Measurements from ENCODE around the gene LDLRAD4. TPM values are rescaled to one million over a fixed set of nuclear protein-coding genes. Genes with fewer than 3 reads are reported as not detected.

The LDLRAD4 gene
- total RNA-seq, 1 donor: under 0.01 TPM

- Histone ChIP-seq H4K20me1 (ENCODE audit: insufficient read depth, low read length) (no peaks in the 10 kb centered on the region), H3K36me3 (ENCODE audit: insufficient read depth, low read length) (no peaks in the 10 kb centered on the region), H3K27ac (ENCODE audit: low read depth, low read length) (no peak overlapping the region), H3K27me3 (ENCODE audit: insufficient read depth, low read length) (peaks cover 9% of the 10 kb centered on the region), H3K4me3 (ENCODE audit: insufficient read depth, low read length) (no peak overlapping the region), H3K9me3 (ENCODE audit: low read depth, low read length) (no peaks in the 10 kb centered on the region), H3K4me1 (ENCODE audit: insufficient read depth, low read length) (peaks cover 9% of the 10 kb centered on the region), H2AFZ (ENCODE audit: low read length) (no peak overlapping the region), H3K79me2 (ENCODE audit: insufficient read depth, low read length) (no peaks in the 10 kb centered on the region), H3K4me2 (ENCODE audit: insufficient read depth, low read length) (no peak overlapping the region)
- TF ChIP-seq CTCF (IDR thresholded peaks at IDR 0.05; ENCODE audit: extremely low read depth, low read depth, low read length): no peak
- no peak for DNase-seq (ENCODE audit: insufficient read length, low spot score, missing footprints)
These were observed 284.0 kb downstream of the LDLRAD4 start for GRCh38 chr18:13502585-13502984.

- peaks cover 9% of the 10 kb centered on the region for H3K27me3 ChIP-seq (ENCODE audit: insufficient read depth, low read length)
- no peaks in the 10 kb centered on the region for H3K9me3 ChIP-seq (ENCODE audit: low read depth, low read length)
- no peak overlapping the region for H3K4me3 ChIP-seq (ENCODE audit: insufficient read depth, low read length)
- H2AFZ ChIP-seq (ENCODE audit: low read length): no peak overlapping the region
- no peak overlapping the region for H3K27ac ChIP-seq (ENCODE audit: low read depth, low read length)
- H3K79me2 ChIP-seq (ENCODE audit: insufficient read depth, low read length): no peaks in the 10 kb centered on the region
- no peak for DNase-seq (ENCODE audit: insufficient read length, low spot score, missing footprints)
- no peak overlapping the region for H3K4me2 ChIP-seq (ENCODE audit: insufficient read depth, low read length)
- H4K20me1 ChIP-seq (ENCODE audit: insufficient read depth, low read length): no peaks in the 10 kb centered on the region
- H3K4me1 ChIP-seq (ENCODE audit: insufficient read depth, low read length): peaks cover 9% of the 10 kb centered on the region
- no peaks in the 10 kb centered on the region for H3K36me3 ChIP-seq (ENCODE audit: insufficient read depth, low read length)
- no peak for TF ChIP-seq CTCF (IDR thresholded peaks at IDR 0.05; ENCODE audit: extremely low read depth, low read depth, low read length)
These were observed 285.3 kb downstream of the LDLRAD4 start for GRCh38 chr18:13503836-13504235.

- H3K79me2 ChIP-seq (ENCODE audit: insufficient read depth, low read length): no peaks in the 10 kb centered on the region
- no peak for DNase-seq (ENCODE audit: insufficient read length, low spot score, missing footprints)
- H3K4me1 ChIP-seq (ENCODE audit: insufficient read depth, low read length): peaks cover 6% of the 10 kb centered on the region
These were observed 287.3 kb downstream of the LDLRAD4 start for GRCh38 chr18:13505780-13506345.

GRCh38 chr18:13510594-13510993, 292.0 kb downstream of the LDLRAD4 start:
- DNase-seq (ENCODE audit: insufficient read length, low spot score, missing footprints): no peak
- Histone ChIP-seq H2AFZ (ENCODE audit: low read length) (no peak overlapping the region), H4K20me1 (ENCODE audit: insufficient read depth, low read length) (no peaks in the 10 kb centered on the region)

More at GRCh38 chr18:13505780-13506345, 287.3 kb downstream of the LDLRAD4 start:
- Histone ChIP-seq H3K4me2 (ENCODE audit: insufficient read depth, low read length) (no peak overlapping the region), H4K20me1 (ENCODE audit: insufficient read depth, low read length) (no peaks in the 10 kb centered on the region), H3K9me3 (ENCODE audit: low read depth, low read length) (no peaks in the 10 kb centered on the region), H3K27ac (ENCODE audit: low read depth, low read length) (no peak overlapping the region), H3K4me3 (ENCODE audit: insufficient read depth, low read length) (no peak overlapping the region), H2AFZ (ENCODE audit: low read length) (no peak overlapping the region), H3K36me3 (ENCODE audit: insufficient read depth, low read length) (no peaks in the 10 kb centered on the region), H3K27me3 (ENCODE audit: insufficient read depth, low read length) (peaks cover 9% of the 10 kb centered on the region)
- TF ChIP-seq CTCF (IDR thresholded peaks at IDR 0.05; ENCODE audit: extremely low read depth, low read depth, low read length): no peak

More at GRCh38 chr18:13510594-13510993, 292.0 kb downstream of the LDLRAD4 start:
- Histone ChIP-seq H3K27me3 (ENCODE audit: insufficient read depth, low read length) (no peaks in the 10 kb centered on the region), H3K36me3 (ENCODE audit: insufficient read depth, low read length) (no peaks in the 10 kb centered on the region), H3K27ac (ENCODE audit: low read depth, low read length) (no peak overlapping the region), H3K79me2 (ENCODE audit: insufficient read depth, low read length) (no peaks in the 10 kb centered on the region), H3K4me2 (ENCODE audit: insufficient read depth, low read length) (no peak overlapping the region), H3K4me3 (ENCODE audit: insufficient read depth, low read length) (no peak overlapping the region), H3K9me3 (ENCODE audit: low read depth, low read length) (no peaks in the 10 kb centered on the region), H3K4me1 (ENCODE audit: insufficient read depth, low read length) (no peaks in the 10 kb centered on the region)
- TF ChIP-seq CTCF (IDR thresholded peaks at IDR 0.05; ENCODE audit: extremely low read depth, low read depth, low read length): no peak
